Measurements from ENCODE around the gene SKIC2. TPM values are rescaled to one million over a fixed set of nuclear protein-coding genes. Genes with fewer than 3 reads are reported as not detected.
"Not testable (repeated sequence)": the region's sequence is repeated elsewhere in the genome, so short reads cannot be mapped to it uniquely, and the experiment has no call there.

The SKIC2 gene
- total RNA-seq, 2 experiments from 2014 or later = 88.2 to 93.2 TPM

GRCh38 chr6:31930962-31931361 lies 28.0 kb upstream of the SKIC2 start:
- Mint-ChIP-seq H3K4me1 (no peaks in the 10 kb centered on the region), H3K27ac (no peak overlapping the region), H3K4me3 (no peak overlapping the region), H3K36me3 (no peaks in the 10 kb centered on the region), H3K9me3 (ENCODE audit: low read depth) (no peaks in the 10 kb centered on the region), H3K27me3 (peaks cover 9% of the 10 kb centered on the region)
- CTCF ChIA-PET = interaction anchor here (0.6 to 0.7 kb wide), 2 partner anchors 15 to 49 kb away, joined by 3 read pairs; partner anchors contain the start of gene CFB
- no peak for ATAC-seq
- DNase-seq = no peak

DNA sequence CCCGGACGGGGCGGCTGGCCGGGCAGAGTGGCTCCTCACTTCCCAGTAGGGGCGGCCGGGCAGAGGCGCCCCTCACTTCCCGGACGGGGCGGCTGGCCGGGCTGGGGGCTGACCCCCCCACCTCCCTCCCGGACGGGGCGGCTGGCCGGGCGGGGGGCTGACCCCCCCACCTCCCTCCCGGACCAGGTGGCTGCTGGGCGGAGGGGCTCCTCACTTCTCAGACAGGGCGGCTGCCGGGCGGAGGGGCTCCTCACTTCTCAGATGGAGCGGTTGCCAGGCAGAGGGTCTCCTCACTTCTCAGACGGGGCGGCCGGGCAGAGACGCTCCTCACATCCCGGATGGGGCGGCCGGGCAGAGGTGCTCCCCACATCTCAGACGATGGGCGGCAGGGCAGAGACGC lies 26.8 kb upstream of the SKIC2 start:
- H3K4me3 Mint-ChIP-seq; H3K27ac Mint-ChIP-seq; DNase-seq; H3K9me3 Mint-ChIP-seq (ENCODE audit: low read depth); ATAC-seq; H3K27me3 Mint-ChIP-seq; H3K4me1 Mint-ChIP-seq; CTCF ChIA-PET; H3K36me3 Mint-ChIP-seq: not testable (repeated sequence)

DNA sequence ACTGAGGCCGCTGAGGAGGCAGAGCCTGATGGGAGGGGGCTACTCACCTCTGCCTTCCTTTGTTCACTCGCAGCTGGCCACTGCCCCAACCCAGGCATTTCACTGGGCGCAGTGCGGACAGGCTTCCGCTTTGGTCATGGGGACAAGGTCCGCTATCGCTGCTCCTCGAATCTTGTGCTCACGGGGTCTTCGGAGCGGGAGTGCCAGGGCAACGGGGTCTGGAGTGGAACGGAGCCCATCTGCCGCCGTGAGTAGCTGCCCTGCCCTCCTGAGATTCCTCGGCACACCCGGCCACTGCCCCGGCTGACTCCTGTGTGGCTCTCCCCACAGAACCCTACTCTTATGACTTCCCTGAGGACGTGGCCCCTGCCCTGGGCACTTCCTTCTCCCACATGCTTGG lies 25.4 kb upstream of the SKIC2 start:
- no peak overlapping the region for H3K27ac Mint-ChIP-seq
- H3K4me1 Mint-ChIP-seq = no peaks in the 10 kb centered on the region
- no peak overlapping the region for H3K4me3 Mint-ChIP-seq
- H3K27me3 Mint-ChIP-seq = peaks cover 4% of the 10 kb centered on the region
- ATAC-seq = no peak
- H3K9me3 Mint-ChIP-seq (ENCODE audit: low read depth) = no peaks in the 10 kb centered on the region
- DNase-seq = no peak
- H3K36me3 Mint-ChIP-seq = no peaks in the 10 kb centered on the region
- CTCF ChIA-PET = no interaction called here

DNA sequence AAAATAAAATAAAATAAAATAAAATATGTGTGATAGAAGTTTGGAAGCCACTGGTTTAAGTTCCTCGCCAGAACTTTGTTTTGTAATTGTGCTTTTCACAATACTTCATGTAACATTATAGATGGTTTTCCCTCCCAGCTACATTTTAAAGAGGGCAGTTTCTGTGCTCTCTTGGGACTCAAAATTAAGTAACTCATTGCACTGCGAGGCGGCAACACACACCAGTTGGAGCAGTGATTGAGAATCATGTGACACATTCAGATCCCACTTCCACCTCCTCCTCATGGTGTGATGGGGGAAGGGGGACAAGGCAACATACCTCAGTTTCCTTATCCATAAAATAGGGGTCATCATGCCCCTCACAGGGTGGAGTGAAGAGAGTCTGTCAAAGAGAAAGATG lies 24.0 kb upstream of the SKIC2 start:
- Mint-ChIP-seq H3K4me1 (no peaks in the 10 kb centered on the region), H3K27ac (no peak overlapping the region), H3K27me3 (peaks cover 4% of the 10 kb centered on the region), H3K4me3 (no peak overlapping the region), H3K36me3 (no peaks in the 10 kb centered on the region), H3K9me3 (ENCODE audit: low read depth) (no peaks in the 10 kb centered on the region)
- DNase-seq = no peak
- ATAC-seq = no peak
- CTCF ChIA-PET = no interaction called here

- no peak overlapping the region for H3K4me3 Mint-ChIP-seq
- H3K36me3 Mint-ChIP-seq = no peaks in the 10 kb centered on the region
- CTCF ChIA-PET = no interaction called here
Measured at GRCh38 chr6:31935823-31936222, 23.2 kb upstream of the SKIC2 start.

DNA sequence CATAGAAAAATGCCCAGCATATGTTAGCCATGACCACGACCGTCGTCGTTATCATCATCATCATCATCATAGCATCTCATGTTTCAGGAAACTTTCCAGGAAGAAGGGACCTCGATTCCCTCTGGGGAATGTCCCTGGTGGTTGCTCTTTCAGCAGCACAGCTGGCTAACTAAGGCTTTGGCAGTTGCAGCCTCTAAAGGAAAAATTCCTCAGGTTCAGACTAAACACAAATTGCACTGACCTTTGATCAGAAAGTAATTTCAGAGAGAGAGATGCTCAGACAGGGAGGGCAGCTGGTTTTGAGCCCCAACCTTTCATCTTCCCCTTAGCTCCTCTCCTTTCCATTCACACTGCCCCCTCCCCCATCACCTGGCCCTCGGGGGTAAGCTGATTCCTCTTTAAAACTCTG lies 18.7 kb upstream of the SKIC2 start:
- DNase-seq (no peak), ATAC-seq (no peak)
- CTCF ChIA-PET = interaction anchor here (3.2 kb wide), 1 partner anchor 12 kb away, joined by 12 read pairs; no protein-coding TSS in a partner anchor
- Mint-ChIP-seq H3K27me3 (peaks cover 25% of the 10 kb centered on the region), H3K27ac (no peak overlapping the region), H3K36me3 (no peaks in the 10 kb centered on the region), H3K9me3 (ENCODE audit: low read depth) (no peaks in the 10 kb centered on the region), H3K4me3 (no peak overlapping the region), H3K4me1 (peaks cover under 1% of the 10 kb centered on the region)

More at GRCh38 chr6:31935823-31936222, 23.2 kb upstream of the SKIC2 start:
- Mint-ChIP-seq H3K9me3 (ENCODE audit: low read depth) (no peaks in the 10 kb centered on the region), H3K27ac (no peak overlapping the region), H3K27me3 (peaks cover 10% of the 10 kb centered on the region), H3K4me1 (no peaks in the 10 kb centered on the region)
- ATAC-seq (no peak), DNase-seq (no peak)

GRCh38 chr6:31943742-31944141 lies 15.2 kb upstream of the SKIC2 start:
- DNase-seq (no peak), ATAC-seq (no peak)
- Mint-ChIP-seq H3K36me3 (no peaks in the 10 kb centered on the region), H3K4me3 (no peak overlapping the region), H3K9me3 (ENCODE audit: low read depth) (no peaks in the 10 kb centered on the region), H3K4me1 (peaks cover 4% of the 10 kb centered on the region), H3K27ac (no peak overlapping the region), H3K27me3 (peaks cover 28% of the 10 kb centered on the region)
- CTCF ChIA-PET = no interaction called here

GRCh38 chr6:31945154-31945506 lies 13.8 kb upstream of the SKIC2 start:
- Mint-ChIP-seq H3K4me3 (no peak overlapping the region), H3K27me3 (peaks cover 28% of the 10 kb centered on the region), H3K36me3 (no peaks in the 10 kb centered on the region), H3K4me1 (peaks cover 4% of the 10 kb centered on the region), H3K9me3 (ENCODE audit: low read depth) (no peaks in the 10 kb centered on the region), H3K27ac (no peak overlapping the region)
- CTCF ChIA-PET = interaction anchor here (1.2 kb wide), 1 partner anchor 14 kb away, joined by 3 read pairs; no protein-coding TSS in a partner anchor
- DNase-seq (no peak), ATAC-seq (no peak)

- peaks cover 4% of the 10 kb centered on the region for H3K4me1 Mint-ChIP-seq
- CTCF ChIA-PET = interaction anchor here (1.2 kb wide), 1 partner anchor 15 kb away, joined by 3 read pairs; no protein-coding TSS in a partner anchor
Measured at GRCh38 chr6:31945507-31946369, 13.2 kb upstream of the SKIC2 start, which contains the start of gene CFB. TSS of gene CFB (plus strand) at chr6:31946095. CDS start at chr6:31946222, 127 bp downstream.

GRCh38 chr6:31946370-31946885 lies 12.5 kb upstream of the SKIC2 start:
- peaks cover 4% of the 10 kb centered on the region for H3K4me1 Mint-ChIP-seq

More at GRCh38 chr6:31945507-31946369, 13.2 kb upstream of the SKIC2 start, which contains the start of gene CFB:
- Mint-ChIP-seq H3K27ac (no peak within 1 kb of the TSS), H3K4me3 (no peak within 1 kb of the TSS), H3K36me3 (no peaks in the 10 kb centered on the region), H3K9me3 (ENCODE audit: low read depth) (no peaks in the 10 kb centered on the region), H3K27me3 (peaks cover 23% of the 10 kb centered on the region)
- no peak for DNase-seq
- no peak for ATAC-seq

GRCh38 chr6:31947070-31947675 lies 11.8 kb upstream of the SKIC2 start:
- DNase-seq (no peak), ATAC-seq (no peak)
- Mint-ChIP-seq H3K27me3 (peaks cover 19% of the 10 kb centered on the region), H3K36me3 (peaks cover 3% of the 10 kb centered on the region), H3K4me1 (peaks cover 4% of the 10 kb centered on the region), H3K9me3 (ENCODE audit: low read depth) (no peaks in the 10 kb centered on the region), H3K4me3 (no peak overlapping the region), H3K27ac (no peak overlapping the region)
- CTCF ChIA-PET = no interaction called here

More at GRCh38 chr6:31946370-31946885, 12.5 kb upstream of the SKIC2 start:
- Mint-ChIP-seq H3K9me3 (ENCODE audit: low read depth) (no peaks in the 10 kb centered on the region), H3K27me3 (peaks cover 21% of the 10 kb centered on the region), H3K36me3 (peaks cover 3% of the 10 kb centered on the region), H3K4me3 (no peak overlapping the region), H3K27ac (no peak overlapping the region)
- DNase-seq (no peak), ATAC-seq (no peak)
- CTCF ChIA-PET = interaction anchor here (1.2 kb wide), 1 partner anchor 16 kb away, joined by 3 read pairs; no protein-coding TSS in a partner anchor

DNA sequence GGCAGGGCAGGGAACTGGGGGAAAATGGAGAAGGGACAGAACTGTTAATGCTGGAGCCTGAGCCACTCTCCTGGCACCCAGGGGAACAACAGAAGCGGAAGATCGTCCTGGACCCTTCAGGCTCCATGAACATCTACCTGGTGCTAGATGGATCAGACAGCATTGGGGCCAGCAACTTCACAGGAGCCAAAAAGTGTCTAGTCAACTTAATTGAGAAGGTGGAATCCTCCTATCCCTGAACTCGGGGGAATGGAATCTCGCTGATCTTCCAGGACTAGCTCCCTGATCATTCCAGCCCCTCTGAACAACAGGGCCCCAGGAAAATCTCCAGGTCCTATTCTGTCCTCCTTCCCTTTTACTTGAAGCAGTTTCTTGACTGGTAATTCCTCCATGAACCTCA lies 11.1 kb upstream of the SKIC2 start:
- peaks cover 13% of the 10 kb centered on the region for H3K27me3 Mint-ChIP-seq
- peaks cover 4% of the 10 kb centered on the region for H3K4me1 Mint-ChIP-seq
- H3K4me3 Mint-ChIP-seq = no peak overlapping the region
- H3K36me3 Mint-ChIP-seq = peaks cover 5% of the 10 kb centered on the region
- ATAC-seq (no peak), DNase-seq (no peak)
- H3K27ac Mint-ChIP-seq = no peak overlapping the region
- no peaks in the 10 kb centered on the region for H3K9me3 Mint-ChIP-seq (ENCODE audit: low read depth)
- CTCF ChIA-PET = no interaction called here

DNA sequence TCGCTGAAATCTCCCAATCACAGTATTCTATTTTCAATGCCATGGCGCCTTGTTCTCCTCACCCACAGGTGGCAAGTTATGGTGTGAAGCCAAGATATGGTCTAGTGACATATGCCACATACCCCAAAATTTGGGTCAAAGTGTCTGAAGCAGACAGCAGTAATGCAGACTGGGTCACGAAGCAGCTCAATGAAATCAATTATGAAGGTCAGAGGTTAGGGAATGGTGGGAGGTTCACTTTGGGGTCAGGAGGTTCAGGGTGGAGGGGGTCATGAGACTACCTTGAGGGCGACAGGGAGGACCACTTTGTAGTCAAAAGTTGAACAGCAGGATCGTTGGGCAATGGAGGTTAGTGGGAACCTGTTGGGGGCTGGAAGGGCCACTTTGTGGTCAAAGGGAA lies 10.7 kb upstream of the SKIC2 start:
- no peak overlapping the region for H3K27ac Mint-ChIP-seq
- ATAC-seq (no peak), DNase-seq (no peak)
- H3K27me3 Mint-ChIP-seq = peaks cover 13% of the 10 kb centered on the region
- peaks cover 7% of the 10 kb centered on the region for H3K36me3 Mint-ChIP-seq
- peaks cover 4% of the 10 kb centered on the region for H3K4me1 Mint-ChIP-seq
- H3K9me3 Mint-ChIP-seq (ENCODE audit: low read depth) = no peaks in the 10 kb centered on the region
- CTCF ChIA-PET = no interaction called here
- no peak overlapping the region for H3K4me3 Mint-ChIP-seq
